Thymus (tissue), 11 donors: ENCODE measurements around the gene ADAMTS17. TPM values are rescaled to one million over a fixed set of nuclear protein-coding genes. Genes with fewer than 3 reads are reported as not detected.

Source experiments
- DNase-seq, 9 donors: peaks; one replicate each; pipeline ENCODE4 v3.0.0-alpha.2; 2013; ENCODE audit warnings: low spot score in 9 of 9, low read depth in 6 of 9, missing footprints in 1 of 9
- H3K27ac ChIP-seq, 2 donors: one replicate each; pipeline ENCODE4 v1.5.1; 2013; ENCODE audit warnings: control low read depth in 1 of 2, low read depth in 1 of 2, low read length in 1 of 2, mild to moderate bottlenecking in 1 of 2, moderate library complexity in 1 of 2
- H3K27me3 ChIP-seq, 2 donors: one replicate each; pipeline ENCODE4 v1.5.1; 2013; ENCODE audit warnings: low read length in 1 of 2; ENCODE audit not compliant: control insufficient read depth in 2 of 2, insufficient read depth in 1 of 2
- H3K36me3 ChIP-seq, 2 donors: one replicate each; pipeline ENCODE4 v1.5.1; 2013; ENCODE audit warnings: low read length in 1 of 2, mild to moderate bottlenecking in 1 of 2, moderate library complexity in 1 of 2; ENCODE audit not compliant: control insufficient read depth in 2 of 2, insufficient read depth in 2 of 2
- H3K4me1 ChIP-seq, 2 donors: one replicate each; pipeline ENCODE4 v1.5.1; 2013; ENCODE audit warnings: low read length in 2 of 2; ENCODE audit not compliant: control insufficient read depth in 2 of 2, insufficient read depth in 2 of 2
- H3K4me3 ChIP-seq, 2 donors: one replicate each; pipeline ENCODE4 v1.5.1; 2013; ENCODE audit warnings: low read length in 2 of 2, control low read depth in 1 of 2, mild to moderate bottlenecking in 1 of 2
- H3K9me3 ChIP-seq, 2 donors: one replicate each; pipeline ENCODE4 v1.5.1; 2013; ENCODE audit warnings: low read length in 1 of 2, mild to moderate bottlenecking in 1 of 2; ENCODE audit not compliant: control insufficient read depth in 2 of 2, insufficient read depth in 1 of 2
- WGBS: extraction: QIAGEN DNeasy Blood & Tissue Kit; methylation state at CpG from one replicate; pipeline ENCODE4 v1.1.7; 2013; 5-methylcytosine and 5-hydroxymethylcytosine counted together
- polyA plus RNA-seq: library from polyadenylated mRNA; stranded (reverse); fragments of 200-250 nt; gene quantifications from one replicate; pipeline ENCODE4 v1.2.3, GENCODE V29; 2013
- total RNA-seq: library from RNA; stranded (reverse); fragments of 120-200 nt; gene quantifications from one replicate; pipeline ENCODE4 v1.2.4, GENCODE V29; 2013
- donor health status: healthy.

ADAMTS17 gene
- total and polyA plus RNA-seq, 2 donors = 5.6 to 10.4 TPM

- H3K4me3 ChIP-seq = no peak overlapping the region
- 84% methylated on average over 19 of the region's 19 CpGs for WGBS
- DNase-seq = no peak
Measured at GRCh38 chr15:100125401-100126191, 216.2 kb downstream of the ADAMTS17 start.

GRCh38 chr15:100124936-100125335, 216.8 kb downstream of the ADAMTS17 start:
- Histone ChIP-seq H3K36me3 (peaks cover 0 to 15% of the 10 kb centered on the region in 2 donors), H3K9me3 (no peaks in the 10 kb centered on the region), H3K27me3 (no peaks in the 10 kb centered on the region), H3K27ac (no peak overlapping the region), H3K4me3 (no peak overlapping the region), H3K4me1 (no peaks in the 10 kb centered on the region)
- 97% methylated on average over 5 of the region's 5 CpGs for WGBS
- no peak for DNase-seq

More at GRCh38 chr15:100125401-100126191, 216.2 kb downstream of the ADAMTS17 start:
- H3K36me3 ChIP-seq = peaks cover 0 to 15% of the 10 kb centered on the region in 2 donors
- no peaks in the 10 kb centered on the region for H3K4me1 ChIP-seq
- H3K27me3 ChIP-seq = no peaks in the 10 kb centered on the region
- no peak overlapping the region for H3K27ac ChIP-seq
- no peaks in the 10 kb centered on the region for H3K9me3 ChIP-seq

GRCh38 chr15:100124361-100124760, 217.4 kb downstream of the ADAMTS17 start:
- no peak for DNase-seq
- peaks cover 0 to 15% of the 10 kb centered on the region in 2 donors for H3K36me3 ChIP-seq

GRCh38 chr15:100123611-100124010, 218.2 kb downstream of the ADAMTS17 start:
- Histone ChIP-seq H3K27me3 (no peaks in the 10 kb centered on the region), H3K4me3 (no peak overlapping the region), H3K27ac (no peak overlapping the region), H3K36me3 (peaks cover 0 to 11% of the 10 kb centered on the region in 2 donors), H3K9me3 (no peaks in the 10 kb centered on the region), H3K4me1 (no peaks in the 10 kb centered on the region)
- DNase-seq = no peak
- 88% methylated on average over 9 of the region's 9 CpGs for WGBS

More at GRCh38 chr15:100124361-100124760, 217.4 kb downstream of the ADAMTS17 start:
- WGBS = 97% methylated on average over 14 of the region's 14 CpGs
- no peaks in the 10 kb centered on the region for H3K27me3 ChIP-seq
- H3K4me3 ChIP-seq = no peak overlapping the region
- no peaks in the 10 kb centered on the region for H3K9me3 ChIP-seq
- no peak overlapping the region for H3K27ac ChIP-seq
- H3K4me1 ChIP-seq = no peaks in the 10 kb centered on the region

- Histone ChIP-seq H3K27ac (no peak overlapping the region), H3K9me3 (no peaks in the 10 kb centered on the region), H3K36me3 (peaks cover 0 to 14% of the 10 kb centered on the region in 2 donors), H3K4me1 (no peaks in the 10 kb centered on the region), H3K4me3 (no peak overlapping the region), H3K27me3 (no peaks in the 10 kb centered on the region)
- DNase-seq = no peak
- 91% methylated on average over 2 of the region's 2 CpGs for WGBS
Measured at GRCh38 chr15:100121285-100121684, 220.5 kb downstream of the ADAMTS17 start.

- H3K4me1 ChIP-seq = no peaks in the 10 kb centered on the region
- H3K4me3 ChIP-seq = no peak overlapping the region
- H3K36me3 ChIP-seq = peaks cover 0 to 11% of the 10 kb centered on the region in 2 donors
- DNase-seq = no peak
- H3K27me3 ChIP-seq = peaks cover 0 to 2% of the 10 kb centered on the region in 2 donors
- no peaks in the 10 kb centered on the region for H3K9me3 ChIP-seq
- WGBS = 90% methylated on average over 1 of the region's 1 CpG
- H3K27ac ChIP-seq = no peak overlapping the region
Measured at GRCh38 chr15:100120111-100120510, 221.7 kb downstream of the ADAMTS17 start.

- Histone ChIP-seq H3K27me3 (peaks cover 0 to 11% of the 10 kb centered on the region in 2 donors), H3K4me1 (no peaks in the 10 kb centered on the region), H3K27ac (no peak overlapping the region), H3K9me3 (no peaks in the 10 kb centered on the region), H3K36me3 (peaks cover 0 to 11% of the 10 kb centered on the region in 2 donors), H3K4me3 (no peak overlapping the region)
- WGBS = 95% methylated on average over 9 of the region's 9 CpGs
- DNase-seq = no peak
Measured at GRCh38 chr15:100118546-100118945, 223.2 kb downstream of the ADAMTS17 start.

GRCh38 chr15:100116416-100117190, 225.2 kb downstream of the ADAMTS17 start:
- H3K4me1 ChIP-seq = no peaks in the 10 kb centered on the region
- H3K36me3 ChIP-seq = peaks cover 0 to 4% of the 10 kb centered on the region in 2 donors
- H3K9me3 ChIP-seq = no peaks in the 10 kb centered on the region
- 87% methylated on average over 17 of the region's 17 CpGs for WGBS
- no peak overlapping the region for H3K4me3 ChIP-seq
- no peak overlapping the region for H3K27ac ChIP-seq
- no peak for DNase-seq
- peaks cover 0 to 12% of the 10 kb centered on the region in 2 donors for H3K27me3 ChIP-seq

- Histone ChIP-seq H3K4me3 (no peak overlapping the region), H3K27ac (no peak overlapping the region), H3K9me3 (no peaks in the 10 kb centered on the region), H3K36me3 (peaks cover 0 to 8% of the 10 kb centered on the region in 2 donors), H3K4me1 (no peaks in the 10 kb centered on the region), H3K27me3 (peaks cover 0 to 12% of the 10 kb centered on the region in 2 donors)
- DNase-seq = no peak
- 93% methylated on average over 6 of the region's 6 CpGs for WGBS
Measured at GRCh38 chr15:100115711-100116090, 226.1 kb downstream of the ADAMTS17 start.
